Smooth muscle cell of the brain vasculature (primary cell): Measurements from ENCODE around the gene TEN1.
"Not testable (repeated sequence)": the region's sequence is repeated elsewhere in the genome, so short reads cannot be mapped to it uniquely, and the experiment has no call there.

Experiments used
- DNase-seq: peaks from one replicate; pipeline ENCODE4 v3.0.0-alpha.2; 2012; ENCODE audit warnings: low read depth, low spot score

The TEN1 gene

GRCh38 chr17:76024353-76024752, 45.3 kb downstream of the TEN1 start:
- no peak for DNase-seq

- DNase-seq, result no peak
Measured at GRCh38 chr17:76025294-76025693, 46.3 kb downstream of the TEN1 start.

- no peak for DNase-seq
Measured at GRCh38 chr17:76026714-76027158, 47.7 kb downstream of the TEN1 start.

- DNase-seq, result no peak
Measured at GRCh38 chr17:76027159-76027839, 48.3 kb downstream of the TEN1 start, which contains the start of gene EVPL. EVPL (minus strand) TSS chr17:76027306; CDS start chr17:76027198, 108 bp downstream.

GRCh38 chr17:76032073-76032779, 53.2 kb downstream of the TEN1 start:
- DNase-seq, result no peak

GRCh38 chr17:76032780-76033108, 53.7 kb downstream of the TEN1 start:
- no peak for DNase-seq

GRCh38 chr17:76033139-76033538, 54.1 kb downstream of the TEN1 start:
- no peak for DNase-seq

- no peak for DNase-seq
Measured at GRCh38 chr17:76034428-76035350, 55.6 kb downstream of the TEN1 start.

GRCh38 chr17:76036497-76037261, 57.6 kb downstream of the TEN1 start:
- DNase-seq, result no peak

GRCh38 chr17:76038050-76038449, 59.0 kb downstream of the TEN1 start:
- DNase-seq, result no peak

GRCh38 chr17:76039121-76039520, 60.1 kb downstream of the TEN1 start:
- no peak for DNase-seq

GRCh38 chr17:76040376-76040775, 61.3 kb downstream of the TEN1 start:
- no peak for DNase-seq

- DNase-seq, result not testable (repeated sequence)
Measured at GRCh38 chr17:76042868-76043267, 63.8 kb downstream of the TEN1 start.

GRCh38 chr17:76044475-76045007, 65.5 kb downstream of the TEN1 start:
- not testable (repeated sequence) for DNase-seq

- DNase-seq, result no peak
Measured at GRCh38 chr17:76046064-76046463, 67.0 kb downstream of the TEN1 start.

- no peak for DNase-seq
Measured at GRCh38 chr17:76048025-76048605, 69.1 kb downstream of the TEN1 start.

GRCh38 chr17:76048711-76049110, 69.7 kb downstream of the TEN1 start:
- DNase-seq, result no peak

GRCh38 chr17:76049239-76049638, 70.2 kb downstream of the TEN1 start:
- DNase-seq, result no peak

GRCh38 chr17:76049836-76050537, 70.9 kb downstream of the TEN1 start:
- no peak for DNase-seq
